ENCODE results near the gene UNK.
A peak's percentile ranks its signal among the peaks of the same experiment; 100 is the strongest.
"Not testable (repeated sequence)": the region's sequence is repeated elsewhere in the genome, so short reads cannot be mapped to it uniquely, and the experiment has no call there.

The UNK gene

GRCh38 chr17:75793460-75793859, 8.9 kb downstream of the UNK start:
- peaks cover 9 to 12% of the 10 kb centered on the region in 2 donors for H3K36me3 ChIP-seq (ENCODE audit: control insufficient read depth in 1 of 2, insufficient read depth in 2 of 2, low read length in 2 of 2)
- H3K27me3 ChIP-seq (ENCODE audit: low read depth, low read length), result no peaks in the 10 kb centered on the region
- H3K27ac ChIP-seq (ENCODE audit: low read length), result no peak overlapping the region
- no peaks in the 10 kb centered on the region for H3K9me3 ChIP-seq (ENCODE audit: control insufficient read depth in 1 of 2, low read length in 2 of 2)
- H3K4me3 ChIP-seq (ENCODE audit: low read depth in 1 of 2, low read length in 2 of 2), result no peak overlapping the region
- no peaks in the 10 kb centered on the region for H3K4me1 ChIP-seq (ENCODE audit: control insufficient read depth in 1 of 2, insufficient read depth in 2 of 2, low read length in 2 of 2)

GRCh38 chr17:75795820-75796607, 11.4 kb downstream of the UNK start:
- H3K27me3 ChIP-seq (ENCODE audit: low read depth, low read length), result no peaks in the 10 kb centered on the region
- peaks cover 19 to 21% of the 10 kb centered on the region in 2 donors for H3K36me3 ChIP-seq (ENCODE audit: control insufficient read depth in 1 of 2, insufficient read depth in 2 of 2, low read length in 2 of 2)
- H3K27ac ChIP-seq (ENCODE audit: low read length), result no peak overlapping the region
- no peaks in the 10 kb centered on the region for H3K4me1 ChIP-seq (ENCODE audit: control insufficient read depth in 1 of 2, insufficient read depth in 2 of 2, low read length in 2 of 2)
- no peak overlapping the region for H3K4me3 ChIP-seq (ENCODE audit: low read depth in 1 of 2, low read length in 2 of 2)
- H3K9me3 ChIP-seq (ENCODE audit: control insufficient read depth in 1 of 2, low read length in 2 of 2), result no peaks in the 10 kb centered on the region

- Histone ChIP-seq H3K27me3 (ENCODE audit: low read depth, low read length) (no peaks in the 10 kb centered on the region), H3K36me3 (ENCODE audit: control insufficient read depth in 1 of 2, insufficient read depth in 2 of 2, low read length in 2 of 2) (peaks cover 13 to 21% of the 10 kb centered on the region in 2 donors), H3K4me3 (ENCODE audit: low read depth in 1 of 2, low read length in 2 of 2) (no peak overlapping the region), H3K9me3 (ENCODE audit: control insufficient read depth in 1 of 2, low read length in 2 of 2) (no peaks in the 10 kb centered on the region), H3K4me1 (ENCODE audit: control insufficient read depth in 1 of 2, insufficient read depth in 2 of 2, low read length in 2 of 2) (no peaks in the 10 kb centered on the region), H3K27ac (ENCODE audit: low read length) (no peak overlapping the region)
Measured at GRCh38 chr17:75799402-75799801, 14.8 kb downstream of the UNK start.

GRCh38 chr17:75803883-75804282, 19.3 kb downstream of the UNK start:
- Histone ChIP-seq H3K4me1 (ENCODE audit: control insufficient read depth in 1 of 2, insufficient read depth in 2 of 2, low read length in 2 of 2) (no peaks in the 10 kb centered on the region), H3K36me3 (ENCODE audit: control insufficient read depth in 1 of 2, insufficient read depth in 2 of 2, low read length in 2 of 2) (peaks cover 7 to 12% of the 10 kb centered on the region in 2 donors), H3K27ac (ENCODE audit: low read length) (no peak overlapping the region)

GRCh38 chr17:75806822-75807500, 22.4 kb downstream of the UNK start:
- Histone ChIP-seq H3K4me1 (ENCODE audit: control insufficient read depth in 1 of 2, insufficient read depth in 2 of 2, low read length in 2 of 2) (peaks cover 0 to 4% of the 10 kb centered on the region in 2 donors), H3K9me3 (ENCODE audit: control insufficient read depth in 1 of 2, low read length in 2 of 2) (no peaks in the 10 kb centered on the region), H3K4me3 (ENCODE audit: low read depth in 1 of 2, low read length in 2 of 2) (no peak overlapping the region), H3K27ac (ENCODE audit: low read length) (no peak overlapping the region), H3K36me3 (ENCODE audit: control insufficient read depth in 1 of 2, insufficient read depth in 2 of 2, low read length in 2 of 2) (peaks cover 9 to 20% of the 10 kb centered on the region in 2 donors), H3K27me3 (ENCODE audit: low read depth, low read length) (no peaks in the 10 kb centered on the region)

More at GRCh38 chr17:75803883-75804282, 19.3 kb downstream of the UNK start:
- H3K27me3 ChIP-seq (ENCODE audit: low read depth, low read length), result no peaks in the 10 kb centered on the region
- no peaks in the 10 kb centered on the region for H3K9me3 ChIP-seq (ENCODE audit: control insufficient read depth in 1 of 2, low read length in 2 of 2)
- H3K4me3 ChIP-seq (ENCODE audit: low read depth in 1 of 2, low read length in 2 of 2), result no peak overlapping the region

- H3K9me3 ChIP-seq (ENCODE audit: control insufficient read depth in 1 of 2, low read length in 2 of 2), result no peaks in the 10 kb centered on the region
- H3K27ac ChIP-seq (ENCODE audit: low read length), result peak overlapping the region; percentile 35
- H3K4me3 ChIP-seq (ENCODE audit: low read depth in 1 of 2, low read length in 2 of 2), result no peak overlapping the region
- no peaks in the 10 kb centered on the region for H3K27me3 ChIP-seq (ENCODE audit: low read depth, low read length)
- H3K4me1 ChIP-seq (ENCODE audit: control insufficient read depth in 1 of 2, insufficient read depth in 2 of 2, low read length in 2 of 2), result peaks cover 0 to 4% of the 10 kb centered on the region in 2 donors
- H3K36me3 ChIP-seq (ENCODE audit: control insufficient read depth in 1 of 2, insufficient read depth in 2 of 2, low read length in 2 of 2), result peaks cover 18 to 29% of the 10 kb centered on the region in 2 donors
Measured at GRCh38 chr17:75807861-75808260, 23.3 kb downstream of the UNK start.

- Histone ChIP-seq H3K4me3 (ENCODE audit: low read depth in 1 of 2, low read length in 2 of 2) (no peak overlapping the region), H3K27me3 (ENCODE audit: low read depth, low read length) (no peaks in the 10 kb centered on the region), H3K36me3 (ENCODE audit: control insufficient read depth in 1 of 2, insufficient read depth in 2 of 2, low read length in 2 of 2) (peaks cover 25 to 36% of the 10 kb centered on the region in 2 donors), H3K4me1 (ENCODE audit: control insufficient read depth in 1 of 2, insufficient read depth in 2 of 2, low read length in 2 of 2) (peaks cover 0 to 4% of the 10 kb centered on the region in 2 donors), H3K27ac (ENCODE audit: low read length) (peak overlapping the region; percentile 35), H3K9me3 (ENCODE audit: control insufficient read depth in 1 of 2, low read length in 2 of 2) (no peaks in the 10 kb centered on the region)
Measured at GRCh38 chr17:75808549-75808904, 23.9 kb downstream of the UNK start.

GRCh38 chr17:75808905-75809621, 24.5 kb downstream of the UNK start:
- Histone ChIP-seq H3K9me3 (ENCODE audit: control insufficient read depth in 1 of 2, low read length in 2 of 2) (no peaks in the 10 kb centered on the region), H3K27me3 (ENCODE audit: low read depth, low read length) (no peaks in the 10 kb centered on the region), H3K4me3 (ENCODE audit: low read depth in 1 of 2, low read length in 2 of 2) (no peak overlapping the region), H3K27ac (ENCODE audit: low read length) (peak overlapping the region; percentile 35), H3K36me3 (ENCODE audit: control insufficient read depth in 1 of 2, insufficient read depth in 2 of 2, low read length in 2 of 2) (peaks cover 28 to 41% of the 10 kb centered on the region in 2 donors), H3K4me1 (ENCODE audit: control insufficient read depth in 1 of 2, insufficient read depth in 2 of 2, low read length in 2 of 2) (peaks cover 0 to 4% of the 10 kb centered on the region in 2 donors)

- H3K36me3 ChIP-seq (ENCODE audit: control insufficient read depth in 1 of 2, insufficient read depth in 2 of 2, low read length in 2 of 2), result peaks cover 30 to 46% of the 10 kb centered on the region in 2 donors
- no peaks in the 10 kb centered on the region for H3K9me3 ChIP-seq (ENCODE audit: control insufficient read depth in 1 of 2, low read length in 2 of 2)
- no peak overlapping the region for H3K4me3 ChIP-seq (ENCODE audit: low read depth in 1 of 2, low read length in 2 of 2)
- peaks cover 0 to 4% of the 10 kb centered on the region in 2 donors for H3K4me1 ChIP-seq (ENCODE audit: control insufficient read depth in 1 of 2, insufficient read depth in 2 of 2, low read length in 2 of 2)
- no peaks in the 10 kb centered on the region for H3K27me3 ChIP-seq (ENCODE audit: low read depth, low read length)
- peak overlapping the region; percentile 20 for H3K27ac ChIP-seq (ENCODE audit: low read length)
Measured at GRCh38 chr17:75809631-75810111, 25.1 kb downstream of the UNK start.

- H3K9me3 ChIP-seq (ENCODE audit: control insufficient read depth in 1 of 2, low read length in 2 of 2), result no peaks in the 10 kb centered on the region
- peaks cover 0 to 4% of the 10 kb centered on the region in 2 donors for H3K4me1 ChIP-seq (ENCODE audit: control insufficient read depth in 1 of 2, insufficient read depth in 2 of 2, low read length in 2 of 2)
- H3K27ac ChIP-seq (ENCODE audit: low read length), result no peak overlapping the region
- no peak overlapping the region for H3K4me3 ChIP-seq (ENCODE audit: low read depth in 1 of 2, low read length in 2 of 2)
- peaks cover 32 to 51% of the 10 kb centered on the region in 2 donors for H3K36me3 ChIP-seq (ENCODE audit: control insufficient read depth in 1 of 2, insufficient read depth in 2 of 2, low read length in 2 of 2)
- H3K27me3 ChIP-seq (ENCODE audit: low read depth, low read length), result no peaks in the 10 kb centered on the region
Measured at GRCh38 chr17:75810216-75810615, 25.6 kb downstream of the UNK start.

GRCh38 chr17:75810756-75811155, 26.1 kb downstream of the UNK start:
- H3K9me3 ChIP-seq (ENCODE audit: control insufficient read depth in 1 of 2, low read length in 2 of 2); H3K27ac ChIP-seq (ENCODE audit: low read length); H3K27me3 ChIP-seq (ENCODE audit: low read depth, low read length); H3K4me1 ChIP-seq (ENCODE audit: control insufficient read depth in 1 of 2, insufficient read depth in 2 of 2, low read length in 2 of 2); H3K4me3 ChIP-seq (ENCODE audit: low read depth in 1 of 2, low read length in 2 of 2): not testable (repeated sequence)
- H3K36me3 ChIP-seq (ENCODE audit: control insufficient read depth in 1 of 2, insufficient read depth in 2 of 2, low read length in 2 of 2), result peaks cover 32 to 54% of the 10 kb centered on the region in 2 donors
